Measurements from ENCODE around the gene LYPD1. TPM values are rescaled to one million over a fixed set of nuclear protein-coding genes. Genes with fewer than 3 reads are reported as not detected.

The LYPD1 gene
- total RNA-seq, 1 experiment from 2014 or later: not detected

- ChIA-PET CTCF (no interaction called here), RAD21 (ENCODE audit: low non-redundant PET in 1 of 2, low total read pairs in 2 of 2, uncharacterized antibody in 2 of 2, unreplicated experiment in 2 of 2) (no interaction called here), POLR2A (no interaction called here)
- no peaks in the 10 kb centered on the region for H3K27me3 ChIP-seq (ENCODE audit: insufficient read depth, low read length)
- no peaks in the 10 kb centered on the region for H3K9me2 ChIP-seq (ENCODE audit: insufficient read depth)
- ATAC-seq: no peak
- H3K9ac ChIP-seq (ENCODE audit: low read length): no peak overlapping the region
- H3K36me3 ChIP-seq (ENCODE audit: control insufficient read depth in 1 of 2, insufficient read depth in 2 of 2, low read length in 2 of 2): no peaks in the 10 kb centered on the region
- H3K4me2 ChIP-seq (ENCODE audit: low read length): no peak overlapping the region
- no TSS peak for BruUV-seq (replicated peaks)
- TF ChIP-seq MAX (IDR thresholded peaks at IDR 0.05) (no peak), ELF1 (IDR thresholded peaks at IDR 0.05; ENCODE audit: borderline replicate concordance, low read depth) (no peak), ZFX (IDR thresholded peaks at IDR 0.05) (no peak), CTCF (IDR thresholded peaks at IDR 0.05 in 2 of 3, conservative IDR thresholded peaks at IDR 0.05 in 1 of 3; ENCODE audit: borderline replicate concordance in 1 of 3, insufficient read depth in 1 of 3, low read depth in 2 of 3, low read length in 2 of 3) (no peak)
- H3K4me3 ChIP-seq (replicated peaks in 1 of 2; ENCODE audit: low read depth in 1 of 2, low read length in 2 of 2): no peak overlapping the region
- DNase-seq (ENCODE audit: low read depth, low spot score): no peak
- H3K4me1 ChIP-seq (ENCODE audit: control insufficient read depth in 1 of 2, insufficient read depth in 2 of 2, low read length in 2 of 2): no peaks in the 10 kb centered on the region
- no peaks in the 10 kb centered on the region for H4K20me1 ChIP-seq (ENCODE audit: insufficient read depth)
- H2AFZ ChIP-seq (ENCODE audit: low read depth, low read length, poor library complexity, severe bottlenecking): no peak overlapping the region
- H3K27ac ChIP-seq (ENCODE audit: low read depth, low read length): no peak overlapping the region
- H3K79me2 ChIP-seq (ENCODE audit: insufficient read depth, low read length): no peaks in the 10 kb centered on the region
- H3K9me3 ChIP-seq (ENCODE audit: control insufficient read depth in 1 of 2, insufficient read depth in 1 of 2, low read depth in 1 of 2, low read length in 2 of 2): no peaks in the 10 kb centered on the region
- intact Hi-C loops (cut with micrococcal nuclease): no loop called here
Measured at GRCh38 chr2:132599556-132599955, 70.4 kb downstream of the LYPD1 start.

- RAD21 ChIA-PET (ENCODE audit: low non-redundant PET in 1 of 2, low total read pairs in 2 of 2, uncharacterized antibody in 2 of 2, unreplicated experiment in 2 of 2): no interaction called here
- intact Hi-C loops (cut with micrococcal nuclease): no loop called here
- TF ChIP-seq ELF1 (IDR thresholded peaks at IDR 0.05; ENCODE audit: borderline replicate concordance, low read depth): no peak
- TF ChIP-seq ZFX (IDR thresholded peaks at IDR 0.05): no peak
- TF ChIP-seq YY1 (IDR thresholded peaks at IDR 0.05; ENCODE audit: extremely low read depth, insufficient replicate concordance, low read depth, low read length): no peak
- TF ChIP-seq REST (IDR thresholded peaks at IDR 0.05; ENCODE audit: low read depth): no peak
- TF ChIP-seq ZBTB33 (IDR thresholded peaks at IDR 0.05; ENCODE audit: extremely low read depth, insufficient replicate concordance, low read length): no peak
- no peak for TF ChIP-seq EZH2 (IDR thresholded peaks at IDR 0.05)
- no peak for TF ChIP-seq ZNF274 (IDR thresholded peaks at IDR 0.05; ENCODE audit: low read depth, low read length)
- no peak for TF ChIP-seq TCF7L2 (IDR thresholded peaks at IDR 0.05; ENCODE audit: borderline replicate concordance, extremely low read depth, insufficient read depth, insufficient read length)
- no peak for TF ChIP-seq EZH2phosphoT487 (IDR thresholded peaks at IDR 0.05; ENCODE audit: borderline replicate concordance)
- TF ChIP-seq SRF (IDR thresholded peaks at IDR 0.05; ENCODE audit: low read depth): no peak
Measured at GRCh38 chr2:132598536-132598935, 71.5 kb downstream of the LYPD1 start.

More at GRCh38 chr2:132598536-132598935, 71.5 kb downstream of the LYPD1 start:
- no TSS peak for BruUV-seq (replicated peaks)
- Histone ChIP-seq H4K20me1 (ENCODE audit: insufficient read depth) (no peaks in the 10 kb centered on the region), H2AFZ (ENCODE audit: low read depth, low read length, poor library complexity, severe bottlenecking) (no peak overlapping the region), H3K27me3 (ENCODE audit: insufficient read depth, low read length) (no peaks in the 10 kb centered on the region), H3K4me1 (ENCODE audit: control insufficient read depth in 1 of 2, insufficient read depth in 2 of 2, low read length in 2 of 2) (no peaks in the 10 kb centered on the region), H3K79me2 (ENCODE audit: insufficient read depth, low read length) (no peaks in the 10 kb centered on the region), H3K36me3 (ENCODE audit: control insufficient read depth in 1 of 2, insufficient read depth in 2 of 2, low read length in 2 of 2) (no peaks in the 10 kb centered on the region), H3K4me2 (ENCODE audit: low read length) (no peak overlapping the region), H3K9ac (ENCODE audit: low read length) (no peak overlapping the region), H3K27ac (ENCODE audit: low read depth, low read length) (no peak overlapping the region), H3K9me3 (ENCODE audit: control insufficient read depth in 1 of 2, insufficient read depth in 1 of 2, low read depth in 1 of 2, low read length in 2 of 2) (no peaks in the 10 kb centered on the region), H3K9me2 (ENCODE audit: insufficient read depth) (no peaks in the 10 kb centered on the region), H3K4me3 (replicated peaks in 1 of 2; ENCODE audit: low read depth in 1 of 2, low read length in 2 of 2) (no peak overlapping the region)
- ChIA-PET CTCF (no interaction called here), POLR2A (no interaction called here)
- ATAC-seq: no peak
- no peak for DNase-seq (ENCODE audit: low read depth, low spot score)
